ENCODE data around the gene NQO2.

DNA sequence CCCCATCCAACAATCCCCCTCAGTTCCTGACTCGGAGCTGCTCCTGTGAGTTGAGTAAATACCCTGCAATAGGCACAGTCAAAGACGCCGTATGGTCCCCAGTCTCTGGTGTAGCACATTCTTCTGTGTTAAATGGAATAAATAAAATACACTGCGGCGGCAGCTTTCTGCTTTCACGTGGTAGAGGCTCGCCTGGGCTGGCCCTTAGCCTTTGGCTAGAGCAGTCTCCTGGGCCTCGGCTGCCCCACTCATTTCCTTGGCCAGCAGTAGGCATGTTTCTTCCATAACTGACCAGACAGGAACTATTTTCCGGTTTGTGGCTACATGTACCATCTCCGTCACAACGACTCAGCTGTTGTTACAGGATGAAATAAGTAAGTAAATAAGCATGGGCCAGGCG, 49.0 kb upstream of the NQO2 start:
- TF ChIP-seq ARNT (IDR thresholded peaks at IDR 0.05): no peak
- no peak for TF ChIP-seq CTBP1 (IDR thresholded peaks at IDR 0.05; ENCODE audit: borderline replicate concordance)
- no peak for TF ChIP-seq ZNF384 (IDR thresholded peaks at IDR 0.05)
- no peak for TF ChIP-seq FOXM1 (IDR thresholded peaks at IDR 0.05; ENCODE audit: borderline replicate concordance)
